ENCODE measurements around the gene HNRNPH2. TPM values are rescaled to one million over a fixed set of nuclear protein-coding genes. Genes with fewer than 3 reads are reported as not detected.

Gene HNRNPH2
- total and polyA plus RNA-seq, 9 of the 15 experiments (the other 6 are each of a cell fraction or from before 2014, with no cell fraction given), result 40.0 to 130 (median 60.3) TPM

GRCh38 chrX:101385795-101386541, 22.1 kb upstream of the HNRNPH2 start, which contains the start of gene BTK (continued):
- TF ChIP-seq ZBTB49 (CRISPR knock-in tag; IDR thresholded peaks at IDR 0.05; ENCODE audit: borderline replicate concordance) (no peak), SOX6 (IDR thresholded peaks at IDR 0.05) (0 out of 2 replicates have a peak, but pooled peaks have one; percentile 35), NCOR1 (IDR thresholded peaks at IDR 0.05) (peak; percentile 66), ATF7 (IDR thresholded peaks at IDR 0.05) (peak; percentile 45; the same call in 1 of the 2 replicates), HDAC1 (IDR thresholded peaks at IDR 0.05) (peak in 1 of 2 experiments; percentile 58; a peak in 1 of 4 replicates), CBFA2T3 (IDR thresholded peaks at IDR 0.05) (peak; percentile 39), GATA2 (CRISPR knock-in tag; IDR thresholded peaks at IDR 0.05) (peak; percentile 64; the same call in 1 of the 2 replicates), SAP30 (IDR thresholded peaks at IDR 0.05; ENCODE audit: borderline replicate concordance, insufficient read depth, low read depth, low read length, poor library complexity, severe bottlenecking) (peak; percentile 34), MAZ (CRISPR knock-in tag; conservative IDR thresholded peaks at IDR 0.05 in 1 of 2, IDR thresholded peaks at IDR 0.05 in 1 of 2) (peak in 1 of 2 experiments; percentile 48; a peak in 1 of 4 replicates), SMARCA4 (IDR thresholded peaks at IDR 0.05) (peak; percentile 43; the same call in 1 of the 2 replicates), ZFP36 (IDR thresholded peaks at IDR 0.05; ENCODE audit: low read depth, low read length, partially characterized antibody) (no peak), JUND (IDR thresholded peaks at IDR 0.05; ENCODE audit: borderline replicate concordance, low read depth, low read length) (0 out of 2 replicates have a peak, but pooled peaks have one; percentile 21), JUND (tag; IDR thresholded peaks at IDR 0.05; ENCODE audit: borderline replicate concordance, low read depth, low read length) (peak; percentile 11; the same call in 1 of the 3 replicates), MYC (IDR thresholded peaks at IDR 0.05; ENCODE audit: low read depth, low read length) (peak; percentile 47), MYC (CRISPR knock-in tag; IDR thresholded peaks at IDR 0.05; ENCODE audit: borderline replicate concordance, low read depth) (no peak), TFAP4 (CRISPR knock-in tag; IDR thresholded peaks at IDR 0.05; ENCODE audit: borderline replicate concordance) (peak; percentile 25; the same call in 1 of the 2 replicates), FOSL1 (tag; conservative IDR thresholded peaks at IDR 0.05) (peak; percentile 26; the same call in 1 of the 2 replicates), NR2C2 (CRISPR knock-in tag; IDR thresholded peaks at IDR 0.05) (no peak), NR2C2 (tag; IDR thresholded peaks at IDR 0.05) (peak; percentile 86), MEF2A (IDR thresholded peaks at IDR 0.05; ENCODE audit: control insufficient read depth, low read depth, low read length) (no peak), KLF1 (tag; IDR thresholded peaks at IDR 0.05) (no peak), POLR2A (conservative IDR thresholded peaks at IDR 0.05) (peak; percentile 81), PTTG1 (tag; IDR thresholded peaks at IDR 0.05; ENCODE audit: low read depth) (no peak), EP400 (IDR thresholded peaks at IDR 0.05) (peak; percentile 70), ZNF778 (CRISPR knock-in tag; IDR thresholded peaks at IDR 0.05) (no peak), TCF3 (CRISPR knock-in tag; IDR thresholded peaks at IDR 0.05) (0 out of 2 replicates have a peak, but pooled peaks have one; percentile 27), MAX (CRISPR knock-in tag; IDR thresholded peaks at IDR 0.05) (0 out of 2 replicates have a peak, but pooled peaks have one; percentile 8)

Measured in K562 (cell line).